HCT116 (cell line): Measurements from ENCODE around the gene KCNJ4. TPM values are rescaled to one million over a fixed set of nuclear protein-coding genes. Genes with fewer than 3 reads are reported as not detected.

Source experiments
- ATAC-seq: fragments of 200-7000 bp; cut with Tn5 transposase; 2 replicates; pipeline ENCODE4 v1.9.1; 2020; ENCODE audit warnings: mild to moderate bottlenecking, moderate library complexity
- BruUV-seq: library from RNA; stranded (reverse); fragments of 400-500 nt; replicated peaks from 2 replicates; lab custom pipeline; 2021; lab: Mats Ljungman, UMichigan
- CTCF ChIA-PET: fragments of 300-600 bp; sonication (Branson Sonifier 250); formaldehyde crosslinking; loops from one replicate; lab custom pipeline; 2021; ENCODE audit warnings: antibody characterized with exemption; lab: Charles Lee
- POLR2A ChIA-PET: fragments of 300-600, 350-600 bp; sonication (Branson Sonifier 250); formaldehyde crosslinking; loops from one replicate; lab custom pipeline; 2021; ENCODE audit warnings: antibody characterized with exemption; lab: Charles Lee
- RAD21 ChIA-PET, 2 experiments: fragments of 300-600 bp; sonication (Branson Sonifier 250); formaldehyde crosslinking; loops; one replicate each; lab custom pipeline; 2023; ENCODE audit warnings: low total read pairs in 2 of 2; ENCODE audit not compliant: uncharacterized antibody in 2 of 2, unreplicated experiment in 2 of 2, low non-redundant PET in 1 of 2; lab: Charles Lee
- DNase-seq: peaks from one replicate; pipeline ENCODE4 v3.0.0-alpha.2; 2010; ENCODE audit warnings: low read depth, low spot score
- H2AFZ ChIP-seq: fragments of 200-600 bp; shearing (Covaris generic), sonication (generic); 2 replicates; pipeline ENCODE4 v1.6.1; 2017; ENCODE audit warnings: low read depth, mixed run types, mixed read lengths, antibody characterized with exemption, low read length; ENCODE audit not compliant: poor library complexity, severe bottlenecking
- H3K27ac ChIP-seq: 2 replicates; pipeline ENCODE4 v1.5.1; 2012; ENCODE audit warnings: low read depth, low read length
- H3K27me3 ChIP-seq: fragments of 200-600 bp; sonication (generic); 2 replicates; pipeline ENCODE4 v1.6.1; 2016; ENCODE audit warnings: mixed run types, low read length, mixed read lengths; ENCODE audit not compliant: insufficient read depth
- H3K36me3 ChIP-seq, 2 experiments: fragments of 200-500 bp in 1 of 2; fragments of 200-600 bp in 1 of 2; sonication (Bioruptor generic) in 1 of 2; sonication (generic) in 1 of 2; 2 replicates each; pipeline versions ENCODE4 v1.5.1 to v1.6.1; 2014 to 2016; ENCODE audit warnings: low read length in 2 of 2, inconsistent platforms in 1 of 2, mixed read lengths in 1 of 2, mixed run types in 1 of 2; ENCODE audit not compliant: insufficient read depth in 2 of 2, control insufficient read depth in 1 of 2
- H3K4me1 ChIP-seq, 2 experiments: fragments of 200-600 bp in 1 of 2; sonication (generic) in 1 of 2; 2 replicates each; pipeline versions ENCODE4 v1.5.1 to v1.6.1; 2012 to 2017; ENCODE audit warnings: low read length in 2 of 2, inconsistent platforms in 1 of 2, mild to moderate bottlenecking in 1 of 2, mixed read lengths in 1 of 2, mixed run types in 1 of 2, moderate library complexity in 1 of 2; ENCODE audit not compliant: insufficient read depth in 2 of 2, control insufficient read depth in 1 of 2
- H3K4me2 ChIP-seq: fragments of 200-600 bp; sonication (generic); 2 replicates; pipeline ENCODE4 v1.6.1; 2017; ENCODE audit warnings: mixed run types, low read length, mixed read lengths
- H3K4me3 ChIP-seq, 2 experiments: fragments of 200-600 bp in 1 of 2; sonication (generic) in 1 of 2; replicated peaks in 1 of 2; 2 replicates each; pipeline ENCODE4 v1.5.1; 2011 to 2016; ENCODE audit warnings: low read length in 2 of 2, control low read depth in 1 of 2, low read depth in 1 of 2, mild to moderate bottlenecking in 1 of 2, mixed read lengths in 1 of 2, mixed run types in 1 of 2
- H3K79me2 ChIP-seq: fragments of 200-600 bp; sonication (generic); 2 replicates; pipeline ENCODE4 v1.6.1; 2017; ENCODE audit warnings: mild to moderate bottlenecking, mixed run types, low read length, moderate library complexity, mixed read lengths; ENCODE audit not compliant: insufficient read depth
- H3K9ac ChIP-seq: fragments of 200-600 bp; sonication (generic); 2 replicates; pipeline ENCODE4 v1.6.1; 2016; ENCODE audit warnings: low read length, mixed read lengths
- H3K9me2 ChIP-seq: fragments of 200-600 bp; sonication (generic), shearing (Covaris generic); 2 replicates; pipeline ENCODE4 v1.6.1; 2017; ENCODE audit warnings: mixed run types, mild to moderate bottlenecking, moderate library complexity; ENCODE audit not compliant: insufficient read depth
- H3K9me3 ChIP-seq, 2 experiments: fragments of 200-500 bp in 1 of 2; fragments of 200-600 bp in 1 of 2; sonication (Bioruptor generic) in 1 of 2; sonication (generic) in 1 of 2; 2 replicates each; pipeline ENCODE4 v1.6.1; 2014 to 2017; ENCODE audit warnings: low read length in 2 of 2, mixed read lengths in 2 of 2, inconsistent platforms in 1 of 2, low read depth in 1 of 2, mild to moderate bottlenecking in 1 of 2, mixed run types in 1 of 2, moderate library complexity in 1 of 2; ENCODE audit not compliant: control insufficient read depth in 1 of 2, insufficient read depth in 1 of 2
- H4K20me1 ChIP-seq: fragments of 200-600 bp; sonication (generic), shearing (Covaris generic); 2 replicates; pipeline ENCODE4 v1.6.1; 2017; ENCODE audit warnings: mixed run types, mild to moderate bottlenecking, moderate library complexity; ENCODE audit not compliant: insufficient read depth
- ATF3 ChIP-seq: IDR thresholded peaks from 2 replicates; pipeline ENCODE4 v1.6.1; 2012
- CEBPB ChIP-seq: IDR thresholded peaks from 2 replicates; pipeline ENCODE4 v1.6.1; 2012; ENCODE audit warnings: low read depth
- CTCF ChIP-seq, 3 experiments: fragments of 200-600 bp in 1 of 3; sonication (generic) in 1 of 3; IDR thresholded peaks in 2 of 3; conservative IDR thresholded peaks in 1 of 3; 2 replicates each; pipeline ENCODE4 v1.5.1; 2012 to 2017; ENCODE audit warnings: low read depth in 2 of 3, low read length in 2 of 3, antibody characterized with exemption in 1 of 3, borderline replicate concordance in 1 of 3, control low read depth in 1 of 3, mild to moderate bottlenecking in 1 of 3, mixed read lengths in 1 of 3, mixed run types in 1 of 3, moderate library complexity in 1 of 3; ENCODE audit not compliant: insufficient read depth in 1 of 3
- EGR1 ChIP-seq: IDR thresholded peaks from 2 replicates; pipeline ENCODE4 v1.6.1; 2012; ENCODE audit warnings: low read depth
- EZH2 ChIP-seq: fragments of 200-600 bp; sonication (generic); IDR thresholded peaks from 2 replicates; pipeline ENCODE4 v1.6.1; 2017; ENCODE audit warnings: antibody characterized with exemption, mixed run types
- POLR2AphosphoS5 ChIP-seq: IDR thresholded peaks from 2 replicates; pipeline ENCODE4 v1.6.1; 2011; ENCODE audit warnings: mild to moderate bottlenecking, low read depth, low read length, moderate library complexity
- RAD21 ChIP-seq: IDR thresholded peaks from 2 replicates; pipeline ENCODE4 v1.6.1; 2012; ENCODE audit warnings: low read depth, mild to moderate bottlenecking
- SRF ChIP-seq: IDR thresholded peaks from 2 replicates; pipeline ENCODE4 v1.6.1; 2012; ENCODE audit warnings: low read depth
- YY1 ChIP-seq: IDR thresholded peaks from 2 replicates; pipeline ENCODE4 v1.6.1; 2011; ENCODE audit warnings: low read length, low read depth, moderate library complexity, mild to moderate bottlenecking; ENCODE audit not compliant: insufficient replicate concordance; ENCODE audit errors: extremely low read depth
- ZBTB33 ChIP-seq: IDR thresholded peaks from 2 replicates; pipeline ENCODE4 v1.6.1; 2011; ENCODE audit warnings: mild to moderate bottlenecking, low read length, moderate library complexity; ENCODE audit not compliant: insufficient replicate concordance; ENCODE audit errors: extremely low read depth
- intact Hi-C: fragments of 100-400 bp; cut with micrococcal nuclease; formaldehyde crosslinking; loops from 2 replicates; pipeline ENCODE4 v1.10.0; 2022
- total RNA-seq: library from RNA; stranded (reverse); gene quantifications from one replicate; pipeline ENCODE4 v1.2.1, GENCODE V29; 2021; ENCODE audit not compliant: unreplicated experiment

Gene KCNJ4
- total RNA-seq, 1 experiment from 2014 or later = not detected

- peaks cover 68 to 88% of the 10 kb centered on the region in 2 experiments for H3K36me3 ChIP-seq
- peaks cover 31% of the 10 kb centered on the region for H3K79me2 ChIP-seq
- H3K27ac ChIP-seq = no peak overlapping the region
- no peak overlapping the region for H3K9ac ChIP-seq
- H2AFZ ChIP-seq = no peak overlapping the region
- no peaks in the 10 kb centered on the region; a peak in 1 of 4 replicates for H3K4me1 ChIP-seq
- CTCF ChIA-PET = no interaction called here
- no peak overlapping the region for H3K4me3 ChIP-seq
- H3K27me3 ChIP-seq = no peaks in the 10 kb centered on the region
- no TSS peak for BruUV-seq
- no peak overlapping the region for H3K4me2 ChIP-seq
- DNase-seq = no peak
- no peak for TF ChIP-seq RAD21
- TF ChIP-seq POLR2AphosphoS5 = 0 out of 2 replicates have a peak, but pooled peaks have one; percentile 28
- TF ChIP-seq, all 23 proteins: peak for 1
- intact Hi-C loops = no loop called here
- H4K20me1 ChIP-seq = peaks cover 7% of the 10 kb centered on the region; the same call in 1 of the 2 replicates
- ATAC-seq = peak; percentile 31; the same call in 1 of the 2 replicates
- H3K9me2 ChIP-seq = no peaks in the 10 kb centered on the region
- H3K9me3 ChIP-seq = no peaks in the 10 kb centered on the region
- POLR2A ChIA-PET = interaction anchor here (0.6 kb wide), 1 partner anchor 32 kb away, joined by 4 read pairs; no protein-coding TSS in a partner anchor
- RAD21 ChIA-PET = no interaction called here
Observed at GRCh38 chr22:38485783-38486182, 30.8 kb upstream of the KCNJ4 start.

GRCh38 chr22:38484244-38484643, 29.2 kb upstream of the KCNJ4 start:
- no TSS peak for BruUV-seq

More at GRCh38 chr22:38484244-38484643, 29.2 kb upstream of the KCNJ4 start:
- TF ChIP-seq EGR1 (no peak), ZBTB33 (no peak), ATF3 (no peak), EZH2 (no peak), CTCF (IDR thresholded peaks at IDR 0.05 in 2 of 3, conservative IDR thresholded peaks at IDR 0.05 in 1 of 3; ENCODE audit: borderline replicate concordance in 1 of 3, insufficient read depth in 1 of 3, low read depth in 2 of 3, low read length in 2 of 3) (no peak), YY1 (no peak), CEBPB (no peak), POLR2AphosphoS5 (no peak), RAD21 (no peak), SRF (no peak)
- H3K9me2 ChIP-seq = no peaks in the 10 kb centered on the region
- ATAC-seq = no peak
- DNase-seq = no peak
- no peaks in the 10 kb centered on the region for H3K9me3 ChIP-seq
- H3K79me2 ChIP-seq = peaks cover 16% of the 10 kb centered on the region
- ChIA-PET POLR2A (no interaction called here), RAD21 (no interaction called here), CTCF (no interaction called here)
- H3K36me3 ChIP-seq = peaks cover 54 to 75% of the 10 kb centered on the region in 2 experiments
- intact Hi-C loops = no loop called here
- H3K4me2 ChIP-seq = no peak overlapping the region
- no peaks in the 10 kb centered on the region for H3K27me3 ChIP-seq
- H4K20me1 ChIP-seq = peaks cover 5% of the 10 kb centered on the region; the same call in 1 of the 2 replicates
- H3K27ac ChIP-seq = no peak overlapping the region
- no peak overlapping the region for H3K4me3 ChIP-seq
- H3K9ac ChIP-seq = no peak overlapping the region
- no peaks in the 10 kb centered on the region for H3K4me1 ChIP-seq
- H2AFZ ChIP-seq = no peak overlapping the region
